ENCODE data around the gene RIC8B. TPM values are rescaled to one million over a fixed set of nuclear protein-coding genes. Genes with fewer than 3 reads are reported as not detected.

RIC8B gene
- total and polyA plus RNA-seq, 2 of the 8 experiments (the other 6 are each of a cell fraction or from before 2014, with no cell fraction given), result 8.2 to 25.3 TPM

- TF ChIP-seq GABPA (IDR thresholded peaks at IDR 0.05; ENCODE audit: borderline replicate concordance, insufficient read depth, low read length) (no peak), KDM5A (IDR thresholded peaks at IDR 0.05; ENCODE audit: low read length) (no peak), GTF2F1 (IDR thresholded peaks at IDR 0.05; ENCODE audit: borderline replicate concordance, low read depth, low read length) (no peak)
Observed at GRCh38 chr12:106767206-106767605, 7.3 kb upstream of the RIC8B start (continued).
